Vagina (tissue), 2 donors: ENCODE results near the gene SGCD.

ENCODE experiments used
- POLR2A ChIP-seq, 2 donors: fragments of 450-650 bp; IDR thresholded peaks; one replicate each; pipeline ENCODE4 v1.6.1; 2017; ENCODE audit warnings: antibody characterized with exemption in 2 of 2, mild to moderate bottlenecking in 2 of 2, moderate library complexity in 2 of 2
- POLR2AphosphoS5 ChIP-seq, 2 donors: sonication (generic); formaldehyde crosslinking; IDR thresholded peaks; one replicate each; pipeline ENCODE4 v1.9.0; 2017; ENCODE audit warnings: antibody characterized with exemption in 2 of 2, mild to moderate bottlenecking in 2 of 2, low read depth in 1 of 2; ENCODE audit not compliant: insufficient read depth in 1 of 2

- TF ChIP-seq POLR2A (IDR thresholded peaks at IDR 0.05) (no peak), POLR2AphosphoS5 (IDR thresholded peaks at IDR 0.05; ENCODE audit: insufficient read depth in 1 of 2, low read depth in 1 of 2) (no peak)
Observed at GRCh38 chr5:156482818-156483217, 155.9 kb downstream of the SGCD start.
